Body of pancreas (tissue), 4 donors: ENCODE results near the gene AP4B1. TPM values are rescaled to one million over a fixed set of nuclear protein-coding genes. Genes with fewer than 3 reads are reported as not detected.

Source experiments
- ATAC-seq: fragments of 150-250 bp; one replicate; pipeline ENCODE4 v1.9.1; 2016
- DNase-seq, 4 donors: peaks; one replicate each; pipeline ENCODE4 v3.0.0-alpha.2; 2019
- H3K27ac ChIP-seq, 4 donors: fragments of 200-600 bp; sonication (generic); 1 replicate in 3 of 4; 2 replicates in 1 of 4; pipeline versions ENCODE4 v1.5.1 to v1.6.1; 2016 to 2019; ENCODE audit warnings: mild to moderate bottlenecking in 1 of 4, mixed read lengths in 1 of 4, moderate library complexity in 1 of 4
- H3K27me3 ChIP-seq, 2 donors: fragments of 200-600 bp; sonication (generic); one replicate each; pipeline ENCODE4 v1.6.0; 2016; ENCODE audit warnings: mild to moderate bottlenecking in 1 of 2
- H3K36me3 ChIP-seq, 2 donors: fragments of 200-600 bp; sonication (generic); replicated peaks in 1 of 2; 2 replicates each; pipeline ENCODE4 v1.5.1; 2016; ENCODE audit warnings: low read depth in 2 of 2; ENCODE audit not compliant: insufficient read depth in 1 of 2
- H3K4me1 ChIP-seq: fragments of 200-600 bp; sonication (generic); one replicate; pipeline ENCODE4 v1.6.0; 2016
- H3K4me3 ChIP-seq, 2 donors: fragments of 200-600 bp; sonication (generic); 1 replicate in 1 of 2; 2 replicates in 1 of 2; pipeline ENCODE4 v1.5.1; 2016 to 2019
- H3K9me3 ChIP-seq, 3 donors: fragments of 200-600 bp; sonication (generic); 1 replicate in 2 of 3; 2 replicates in 1 of 3; pipeline ENCODE4 v1.5.1; 2016
- CTCF ChIP-seq, 7 experiments: fragments of 450-650 bp in 4 of 7; fragments of 200-600 bp in 3 of 7; sonication (generic) in 3 of 7; IDR thresholded peaks; one replicate each; pipeline ENCODE4 v1.5.1; 2016 to 2019; ENCODE audit warnings: antibody characterized with exemption in 7 of 7
- POLR2A ChIP-seq, 3 donors: fragments of 450-650 bp; IDR thresholded peaks; one replicate each; pipeline ENCODE4 v1.6.1; 2016; ENCODE audit warnings: antibody characterized with exemption in 3 of 3, mild to moderate bottlenecking in 2 of 3
- WGBS, 2 donors: methylation state at CpG; one replicate each; pipeline ENCODE4 v1.1.5; 2017; 5-methylcytosine and 5-hydroxymethylcytosine counted together
- intact Hi-C: fragments of 100-400 bp; cut with DNase I; formaldehyde crosslinking; loops from one replicate; pipeline ENCODE4 v1.15.1; 2023
- total RNA-seq, 2 donors: library from RNA; depleted of rRNA; stranded (reverse); fragments of >200 nt; gene quantifications; one replicate each; pipeline ENCODE4 v1.1.0, GENCODE V29; 2016

AP4B1 gene
- total RNA-seq, 2 donors from 2014 or later, result 21.3 to 33.0 TPM

GRCh38 chr1:113876176-113876575, 28.4 kb downstream of the AP4B1 start:
- ATAC-seq (no peak), DNase-seq (no peak)
- Histone ChIP-seq H3K27me3 (no peaks in the 10 kb centered on the region), H3K9me3 (no peaks in the 10 kb centered on the region), H3K36me3 (no peaks in the 10 kb centered on the region), H3K4me1 (peaks cover 59% of the 10 kb centered on the region), H3K4me3 (no peak overlapping the region), H3K27ac (peak overlapping the region; percentile 1 to 70 (median 27))
- TF ChIP-seq CTCF (IDR thresholded peaks at IDR 0.05) (no peak), POLR2A (IDR thresholded peaks at IDR 0.05) (no peak)
- 73 to 74% methylated on average over 5 of the region's 5 CpGs for WGBS, 2 donors
- intact Hi-C loops, result no loop called here

- no peak overlapping the region for H3K4me3 ChIP-seq
- 37 to 48% methylated on average over 2 of the region's 2 CpGs for WGBS, 2 donors
- intact Hi-C loops, result no loop called here
- TF ChIP-seq POLR2A (IDR thresholded peaks at IDR 0.05) (no peak), CTCF (IDR thresholded peaks at IDR 0.05) (no peak)
- H3K27ac ChIP-seq, result peak overlapping the region; percentile 1 to 70 (median 27)
- H3K36me3 ChIP-seq, result no peaks in the 10 kb centered on the region
- peaks cover 54% of the 10 kb centered on the region for H3K4me1 ChIP-seq
- DNase-seq (peak in 3 of 4 donors; percentile 50 to 56 (median 52)), ATAC-seq (peak; percentile 56)
- no peaks in the 10 kb centered on the region for H3K27me3 ChIP-seq
- no peaks in the 10 kb centered on the region for H3K9me3 ChIP-seq
These were observed 28.9 kb downstream of the AP4B1 start for GRCh38 chr1:113875714-113876113.

GRCh38 chr1:113874012-113874879, 30.4 kb downstream of the AP4B1 start:
- Histone ChIP-seq H3K36me3 (no peaks in the 10 kb centered on the region), H3K27ac (peak overlapping the region; percentile 1 to 70 (median 32)), H3K4me1 (peaks cover 43% of the 10 kb centered on the region), H3K4me3 (no peak overlapping the region), H3K27me3 (no peaks in the 10 kb centered on the region), H3K9me3 (no peaks in the 10 kb centered on the region)
- intact Hi-C loops, result no loop called here
- 24 to 28% methylated on average over 1 of the region's 1 CpG for WGBS, 2 donors
- peak; percentile 57 to 74 (median 66) for DNase-seq
- TF ChIP-seq POLR2A (IDR thresholded peaks at IDR 0.05), result no peak
- TF ChIP-seq CTCF (IDR thresholded peaks at IDR 0.05), result peak; percentile 8 to 56 (median 49)
- ATAC-seq, result peak; percentile 76

- peaks cover 28% of the 10 kb centered on the region for H3K4me1 ChIP-seq
- intact Hi-C loops, result no loop called here
- H3K27me3 ChIP-seq, result no peaks in the 10 kb centered on the region
- ATAC-seq, result no peak
- TF ChIP-seq CTCF (IDR thresholded peaks at IDR 0.05), result no peak
- no peak for TF ChIP-seq POLR2A (IDR thresholded peaks at IDR 0.05)
- peak in 1 of 4 donors; percentile 13 for DNase-seq
- no peaks in the 10 kb centered on the region for H3K36me3 ChIP-seq
- H3K27ac ChIP-seq, result peak overlapping the region in 1 of 4 donors; percentile 58
- H3K4me3 ChIP-seq, result no peak overlapping the region
- H3K9me3 ChIP-seq, result no peaks in the 10 kb centered on the region
These were observed 32.2 kb downstream of the AP4B1 start for GRCh38 chr1:113872219-113872935.
